Inflammatory macrophage (primary cell): ENCODE results near the gene SLC12A3.
"Not testable (repeated sequence)": the region's sequence is repeated elsewhere in the genome, so short reads cannot be mapped to it uniquely, and the experiment has no call there.

ENCODE experiments used
- DNase-seq, 2 donors: peaks; one replicate each; pipeline ENCODE4 v3.0.0-alpha.2; 2020 to 2022

Gene SLC12A3

GRCh38 chr16:56848955-56849689 is 15.9 kb upstream of the SLC12A3 start:
- DNase-seq = no peak

DNA sequence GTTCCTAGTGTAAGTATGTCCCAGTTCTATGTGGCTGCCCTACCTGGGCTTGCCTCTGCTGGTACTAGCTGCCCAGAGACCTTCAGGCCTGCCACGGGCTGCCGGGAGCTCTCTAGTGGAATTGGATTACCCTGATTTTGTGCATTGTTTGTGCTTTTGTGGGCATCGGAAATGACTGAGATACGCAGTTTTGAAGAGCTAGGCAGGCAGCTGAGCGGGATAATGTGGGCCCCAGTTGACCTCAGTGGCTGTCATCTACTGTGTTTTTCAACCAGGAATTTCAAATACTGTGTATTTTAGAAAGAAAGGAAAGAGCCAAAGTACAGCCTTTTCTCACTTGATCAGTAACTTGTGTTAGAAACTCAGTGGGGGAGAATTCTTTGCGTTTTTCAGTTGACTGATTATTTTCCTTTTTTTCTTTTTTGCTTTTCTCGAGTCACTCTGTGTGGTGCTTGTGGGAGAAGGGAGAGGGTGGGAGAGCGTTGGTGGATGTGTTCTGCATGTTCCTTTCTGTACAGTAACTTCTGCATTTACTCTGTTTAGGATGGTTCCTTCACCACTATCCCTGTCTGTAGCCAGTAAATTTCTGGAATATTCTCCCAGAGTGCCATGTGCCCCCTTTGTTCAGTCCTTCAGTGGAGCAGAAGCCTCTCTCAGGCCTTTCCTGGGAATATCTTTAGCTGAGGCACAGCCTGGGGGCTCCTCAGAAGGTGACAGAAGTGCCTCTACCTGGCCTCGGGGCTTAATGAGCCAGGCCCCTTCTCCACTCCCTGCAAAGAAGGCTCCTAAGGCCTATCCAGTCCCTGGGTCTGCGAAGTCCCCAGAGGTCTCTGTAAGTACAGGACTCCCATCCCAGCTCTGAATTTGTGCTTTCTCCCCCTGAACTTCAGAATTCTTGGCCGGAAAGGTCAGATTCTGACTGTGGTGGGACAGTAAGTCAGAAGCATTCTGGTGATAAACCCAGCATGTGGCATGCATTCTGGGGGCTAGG is 15.0 kb upstream of the SLC12A3 start:
- DNase-seq = peak in 1 of 2 donors; percentile 34

- DNase-seq = no peak
Observed at GRCh38 chr16:56851671-56852400, 13.2 kb upstream of the SLC12A3 start.

DNA sequence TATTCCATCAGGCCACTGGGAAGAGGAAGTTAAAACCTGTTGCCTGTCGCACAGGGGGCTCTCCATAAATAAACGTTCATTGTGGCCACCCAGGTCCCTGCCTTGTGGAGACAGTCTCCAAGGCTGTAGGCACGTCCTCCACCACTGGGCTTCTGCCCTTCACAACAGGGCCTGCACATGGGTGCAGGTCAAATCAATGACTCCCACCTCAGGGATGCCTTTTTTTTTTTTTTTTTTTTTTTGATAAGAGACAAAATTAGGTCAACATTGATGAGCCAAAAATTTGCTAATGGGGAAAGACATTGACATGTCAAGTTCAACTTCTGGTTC is 12.6 kb upstream of the SLC12A3 start:
- DNase-seq = no peak

DNA sequence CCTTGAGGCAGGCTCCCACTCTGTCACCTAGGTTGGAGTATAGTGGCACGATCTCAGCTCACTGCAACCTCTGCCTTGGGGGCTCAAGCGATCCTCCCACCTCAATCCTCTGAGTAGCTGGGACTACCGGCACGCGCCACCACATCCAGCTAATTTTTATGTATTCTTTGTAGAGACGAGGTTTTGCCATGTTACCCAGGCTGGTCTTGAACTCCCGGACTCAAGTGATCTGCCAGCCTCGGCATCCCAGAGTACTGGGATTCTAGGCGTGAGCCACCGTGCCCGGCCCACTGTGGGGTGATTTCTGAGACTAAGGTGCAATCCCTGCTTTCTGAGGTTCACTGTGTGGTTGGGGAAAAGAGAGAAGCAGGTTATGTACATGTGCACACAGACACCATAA is 12.0 kb upstream of the SLC12A3 start:
- no peak for DNase-seq

- no peak for DNase-seq
Observed at GRCh38 chr16:56855201-56855600, 9.8 kb upstream of the SLC12A3 start.

DNA sequence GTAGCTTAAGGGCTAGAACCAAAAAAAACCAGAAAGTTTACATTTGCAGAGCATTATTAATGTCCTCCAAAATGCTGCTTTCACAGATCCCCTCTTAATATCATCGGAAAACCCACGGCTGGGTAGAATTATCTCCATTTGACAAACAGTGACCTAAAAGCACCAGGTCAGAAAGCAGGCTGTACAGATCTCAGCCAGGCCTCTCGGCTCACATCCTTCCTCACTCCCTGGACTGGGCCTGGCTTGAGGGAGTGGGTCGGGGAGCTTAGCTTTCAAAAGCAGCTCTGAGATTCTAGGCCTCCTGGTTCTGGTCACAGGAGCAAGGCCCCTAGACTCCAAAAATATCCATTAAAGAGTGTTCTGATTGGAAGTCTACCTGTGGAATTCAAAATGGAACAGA is 9.1 kb upstream of the SLC12A3 start:
- DNase-seq = no peak

DNA sequence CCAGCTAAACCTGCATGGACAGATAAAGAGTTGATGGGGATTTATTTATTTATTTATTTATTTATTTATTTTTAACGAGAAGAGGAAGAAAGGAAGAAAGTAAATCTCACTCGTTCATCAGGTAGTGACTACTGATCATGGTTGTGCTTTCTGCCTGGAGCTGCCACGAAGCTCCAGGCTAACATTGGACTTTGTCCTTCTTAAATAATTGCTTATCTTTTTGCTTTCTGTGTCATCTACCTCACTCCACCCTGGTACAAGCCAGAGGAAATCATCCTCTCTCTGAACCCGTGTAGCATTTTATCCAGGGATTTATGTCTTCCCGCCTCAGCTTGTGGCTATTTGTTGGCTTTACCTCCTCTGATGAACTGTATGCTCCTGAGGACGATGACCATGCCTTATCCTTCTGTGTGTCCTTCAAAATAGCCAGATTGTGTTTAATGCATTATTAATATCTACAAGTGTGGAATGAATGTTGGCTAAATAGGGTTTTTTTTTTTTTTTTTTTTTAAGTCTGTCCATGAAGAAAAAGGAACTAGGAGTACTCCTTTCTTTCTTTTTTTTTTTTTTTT is 8.0 kb upstream of the SLC12A3 start:
- DNase-seq = peak in 1 of 2 donors; percentile 11

DNA sequence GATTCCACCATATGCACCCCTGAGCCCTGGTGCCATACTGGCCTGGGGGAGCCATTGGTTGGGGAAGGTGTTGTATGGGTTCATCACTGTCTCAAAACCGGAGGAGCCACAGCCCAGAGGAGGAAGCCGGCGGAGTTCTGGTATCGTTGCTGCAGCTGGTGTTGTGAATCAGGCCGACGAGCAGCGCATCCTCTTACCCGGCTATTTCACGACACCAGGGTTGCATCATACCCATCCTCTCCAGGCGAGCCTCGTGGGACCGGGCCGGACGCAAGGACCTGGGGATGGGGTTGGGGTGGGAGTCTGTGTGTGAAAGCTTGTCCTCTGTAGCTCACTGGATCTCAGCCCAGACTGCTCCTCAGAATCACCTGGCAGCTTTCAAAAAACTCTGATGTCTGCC is 6.6 kb upstream of the SLC12A3 start:
- DNase-seq = peak; percentile 59 to 69

- no peak for DNase-seq
Observed at GRCh38 chr16:56859636-56860035, 5.4 kb upstream of the SLC12A3 start.

- DNase-seq = peak in 1 of 2 donors; percentile 41
Observed at GRCh38 chr16:56860226-56861020, 4.6 kb upstream of the SLC12A3 start.

DNA sequence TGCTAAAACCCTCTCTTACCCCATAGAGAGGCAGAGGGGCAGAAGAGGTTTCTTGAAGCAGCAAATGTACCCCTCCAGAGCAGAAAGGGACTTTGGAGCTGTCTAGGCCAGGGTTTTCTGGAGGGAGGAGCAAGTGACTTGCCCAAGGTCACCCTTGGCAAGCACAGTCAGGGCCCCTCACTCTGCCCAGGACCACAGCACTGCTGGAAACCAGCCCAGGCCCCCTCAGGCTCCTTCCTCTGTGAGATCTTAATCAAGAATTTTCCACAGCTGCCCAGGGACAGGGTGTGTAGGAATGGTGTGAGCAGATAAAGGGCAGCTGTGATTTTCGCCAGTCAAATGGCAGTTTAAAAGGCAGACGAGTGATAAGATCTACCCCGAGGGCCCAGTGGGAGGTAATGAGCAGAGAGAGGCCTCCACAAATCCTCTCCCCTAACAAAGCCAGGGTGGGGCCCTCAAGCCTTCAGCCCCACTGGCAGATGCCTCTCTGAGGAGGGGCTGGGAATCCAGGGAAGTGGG is 3.9 kb upstream of the SLC12A3 start:
- DNase-seq = no peak

- no peak for DNase-seq
Observed at GRCh38 chr16:56861756-56862155, 3.3 kb upstream of the SLC12A3 start.

DNA sequence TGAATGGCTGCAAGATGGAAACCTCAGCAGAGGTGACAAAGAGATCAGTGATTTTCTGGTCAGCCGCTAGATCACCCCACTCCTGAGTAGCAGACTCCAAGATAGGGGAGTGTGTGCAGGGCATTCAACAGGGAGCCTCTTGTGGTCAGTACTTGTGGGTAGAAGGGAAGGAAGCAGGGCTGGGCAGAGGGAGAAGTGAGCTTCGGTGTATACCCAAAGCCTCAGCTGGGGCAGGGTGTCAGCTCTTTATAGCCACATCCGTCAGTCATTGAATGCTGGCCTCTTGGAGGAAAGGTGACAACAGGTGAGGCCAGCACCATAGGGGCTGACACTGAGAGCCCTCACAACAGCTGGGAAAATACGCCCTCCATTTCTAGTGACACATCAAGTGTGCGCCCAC is 2.2 kb upstream of the SLC12A3 start:
- DNase-seq = peak; percentile 39 to 56

DNA sequence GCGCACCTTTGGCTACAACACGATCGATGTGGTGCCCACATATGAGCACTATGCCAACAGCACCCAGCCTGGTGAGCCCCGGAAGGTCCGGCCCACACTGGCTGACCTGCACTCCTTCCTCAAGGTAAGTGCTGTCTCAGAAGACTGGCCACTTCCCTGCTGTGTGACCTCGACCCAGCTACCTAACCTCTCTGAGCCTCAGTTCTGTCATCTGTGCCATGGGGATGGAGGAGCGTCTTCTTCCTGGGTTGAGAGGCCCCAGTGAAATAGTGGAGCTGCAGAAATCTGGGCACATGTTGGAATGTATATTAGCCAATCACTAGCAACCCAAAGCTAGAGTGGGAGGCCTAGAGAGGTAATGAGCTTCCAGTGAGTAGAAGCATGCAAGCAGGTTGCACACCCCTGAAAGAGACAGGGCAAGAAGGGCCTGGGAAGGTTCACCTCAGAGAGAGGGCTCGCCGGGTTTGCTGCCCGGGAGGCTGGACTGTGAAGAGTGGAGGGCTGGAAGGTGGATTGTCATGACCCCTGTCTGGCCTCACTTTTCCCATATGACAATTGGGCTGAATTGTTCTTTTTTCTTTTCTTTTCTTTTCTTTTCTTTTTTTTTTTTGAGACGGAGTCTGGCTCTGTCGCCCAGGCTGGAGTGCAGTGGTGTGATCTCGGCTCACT is 521 bp downstream of the SLC12A3 start:
- DNase-seq = no peak

DNA sequence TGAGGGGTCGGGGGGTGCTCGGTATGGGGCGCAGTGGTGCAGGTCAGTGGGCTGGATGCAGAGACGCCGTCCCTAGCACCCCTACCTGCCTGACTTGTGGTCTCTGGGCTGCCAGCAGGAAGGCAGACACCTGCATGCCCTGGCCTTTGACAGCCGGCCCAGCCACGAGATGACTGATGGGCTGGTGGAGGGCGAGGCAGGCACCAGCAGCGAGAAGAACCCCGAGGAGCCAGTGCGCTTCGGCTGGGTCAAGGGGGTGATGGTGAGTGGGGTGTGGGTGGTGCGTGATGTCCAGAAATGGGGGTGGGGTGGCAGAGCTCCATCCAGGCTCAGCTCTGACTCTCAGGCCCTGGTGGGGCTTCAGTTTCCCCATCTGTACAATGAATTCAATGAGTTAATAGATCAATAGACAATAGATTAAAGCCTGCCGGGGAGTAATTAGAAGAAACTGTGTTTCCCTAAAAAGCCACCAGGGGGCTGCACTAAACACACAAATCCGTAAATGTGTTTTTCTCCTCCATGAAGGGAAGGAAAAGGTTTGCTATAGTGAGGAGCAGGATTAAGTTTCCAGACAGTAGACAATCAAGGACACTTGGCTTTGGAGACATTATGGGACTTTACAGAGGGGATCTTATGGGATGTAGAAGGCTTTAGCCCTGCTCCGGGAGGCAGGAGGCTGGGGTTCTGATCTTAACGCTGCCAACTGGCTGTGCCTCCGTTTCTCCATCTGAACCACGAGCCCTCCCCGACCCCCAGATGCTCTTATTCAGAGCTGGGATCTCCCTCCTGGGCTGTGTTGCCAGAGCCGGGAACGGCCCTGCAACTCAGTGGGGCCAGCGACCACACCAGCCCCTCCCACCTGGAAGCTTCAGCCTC is 2.2 kb downstream of the SLC12A3 start:
- peak; percentile 73 to 74 for DNase-seq

GRCh38 chr16:56868175-56868574 is 3.2 kb downstream of the SLC12A3 start:
- DNase-seq = no peak

DNA sequence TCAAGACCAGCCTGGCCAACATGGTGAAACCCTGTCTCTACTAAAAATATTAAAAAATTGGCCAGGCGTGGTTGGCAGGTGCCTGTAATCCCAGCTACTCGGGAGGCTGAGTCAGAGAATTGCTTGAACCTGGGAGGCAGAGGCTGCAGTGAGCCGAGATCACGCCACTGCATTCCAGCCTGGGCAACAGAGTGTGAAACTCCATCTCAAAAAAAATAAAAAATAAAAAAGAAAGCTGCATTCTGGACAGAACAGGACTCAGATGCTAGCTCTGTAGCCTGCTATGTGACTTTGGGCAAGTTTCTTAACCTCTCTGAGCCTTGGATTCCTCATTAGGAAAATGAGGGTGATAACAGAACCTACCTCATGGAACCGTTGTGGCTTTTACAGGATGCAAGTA is 3.8 kb downstream of the SLC12A3 start:
- not testable (repeated sequence) for DNase-seq

- peak; percentile 41 to 50 for DNase-seq
Observed at GRCh38 chr16:56869513-56870275, 4.7 kb downstream of the SLC12A3 start.
